GM12872 (cell line): Measurements from ENCODE around the gene PLEKHG5.

Source experiments
- CTCF ChIP-seq: IDR thresholded peaks from 3 replicates; pipeline ENCODE4 v1.5.1; 2011; ENCODE audit warnings: low read depth, mild to moderate bottlenecking, low read length, moderate library complexity; ENCODE audit not compliant: insufficient read depth

The PLEKHG5 gene

GRCh38 chr1:6489383-6489765 lies 2.1 kb downstream of the PLEKHG5 start:
- no peak for TF ChIP-seq CTCF

GRCh38 chr1:6488602-6489382 lies 2.7 kb downstream of the PLEKHG5 start:
- TF ChIP-seq CTCF, result no peak

- no peak for TF ChIP-seq CTCF
Observed at GRCh38 chr1:6487804-6488484, 3.5 kb downstream of the PLEKHG5 start.

- peak; percentile 99 for TF ChIP-seq CTCF
Observed at GRCh38 chr1:6486433-6487011, 4.9 kb downstream of the PLEKHG5 start.

- TF ChIP-seq CTCF, result no peak
Observed at GRCh38 chr1:6485168-6486101, 6.0 kb downstream of the PLEKHG5 start.

- TF ChIP-seq CTCF, result no peak
Observed at GRCh38 chr1:6484826-6485167, 6.7 kb downstream of the PLEKHG5 start.

GRCh38 chr1:6483761-6484117 lies 7.7 kb downstream of the PLEKHG5 start:
- no peak for TF ChIP-seq CTCF
